Esophagus (tissue), 2 donors: ENCODE data around the gene FXYD2. TPM values are rescaled to one million over a fixed set of nuclear protein-coding genes. Genes with fewer than 3 reads are reported as not detected.
"Not testable (repeated sequence)": the region's sequence is repeated elsewhere in the genome, so short reads cannot be mapped to it uniquely, and the experiment has no call there.

Experiments used
- H3K27ac ChIP-seq, 2 donors: one replicate each; pipeline ENCODE4 v1.5.1; 2013; ENCODE audit warnings: low read depth in 2 of 2, mild to moderate bottlenecking in 2 of 2, inconsistent platforms in 1 of 2, low read length in 1 of 2, moderate library complexity in 1 of 2
- H3K27me3 ChIP-seq, 2 donors: one replicate each; pipeline ENCODE4 v1.6.1; 2013; ENCODE audit warnings: low read length in 2 of 2, control low read depth in 1 of 2, mild to moderate bottlenecking in 1 of 2; ENCODE audit not compliant: insufficient read depth in 2 of 2, control insufficient read depth in 1 of 2
- H3K36me3 ChIP-seq, 2 donors: one replicate each; pipeline ENCODE4 v1.6.1; 2013; ENCODE audit warnings: low read length in 1 of 2; ENCODE audit not compliant: control insufficient read depth in 2 of 2, insufficient read depth in 2 of 2
- H3K4me1 ChIP-seq, 2 donors: one replicate each; pipeline ENCODE4 v1.6.1; 2013; ENCODE audit warnings: low read length in 1 of 2; ENCODE audit not compliant: control insufficient read depth in 2 of 2, insufficient read depth in 2 of 2
- H3K4me3 ChIP-seq, 2 donors: one replicate each; pipeline ENCODE4 v1.5.1; 2013; ENCODE audit warnings: low read length in 2 of 2, mild to moderate bottlenecking in 2 of 2, low read depth in 1 of 2, moderate library complexity in 1 of 2
- H3K9me3 ChIP-seq, 2 donors: one replicate each; pipeline ENCODE4 v1.6.1; 2013; ENCODE audit warnings: mild to moderate bottlenecking in 2 of 2, low read depth in 1 of 2, low read length in 1 of 2, moderate library complexity in 1 of 2; ENCODE audit not compliant: control insufficient read depth in 2 of 2, insufficient read depth in 1 of 2
- WGBS, 2 donors: extraction: QIAGEN DNeasy Blood & Tissue Kit; methylation state at CpG; one replicate each; pipeline ENCODE4 v1.1.7; 2013; 5-methylcytosine and 5-hydroxymethylcytosine counted together
- polyA plus RNA-seq, 2 donors: library from polyadenylated mRNA; stranded (reverse); fragments of 200-250 nt; gene quantifications; one replicate each; pipeline ENCODE4 v1.2.3, GENCODE V29; 2013
- donor health status: healthy with polysubstance abuse.
- donor health status: Bipolar disorder and iron deficiency.

FXYD2 gene
- polyA plus RNA-seq, 2 donors: 0.75 to 1.0 TPM

GRCh38 chr11:117816846-117817367 is 7.6 kb downstream of the FXYD2 start:
- H3K36me3 ChIP-seq: no peaks in the 10 kb centered on the region
- 70 to 83% methylated on average over 5 of the region's 5 CpGs for WGBS, 2 donors
- no peak overlapping the region for H3K4me3 ChIP-seq
- H3K27ac ChIP-seq: peak overlapping the region; percentile 16 to 68
- no peaks in the 10 kb centered on the region for H3K9me3 ChIP-seq
- H3K27me3 ChIP-seq: no peaks in the 10 kb centered on the region
- H3K4me1 ChIP-seq: peaks cover 3 to 16% of the 10 kb centered on the region in 2 donors

GRCh38 chr11:117816151-117816741 is 8.3 kb downstream of the FXYD2 start:
- Histone ChIP-seq H3K9me3 (no peaks in the 10 kb centered on the region), H3K27ac (peak overlapping the region; percentile 34 to 68), H3K4me3 (no peak overlapping the region), H3K4me1 (peaks cover 3 to 16% of the 10 kb centered on the region in 2 donors), H3K36me3 (no peaks in the 10 kb centered on the region), H3K27me3 (no peaks in the 10 kb centered on the region)
- WGBS, 2 donors: 59 to 65% methylated on average over 20 of the region's 20 CpGs

- Histone ChIP-seq H3K36me3 (no peaks in the 10 kb centered on the region), H3K4me1 (peaks cover 3 to 16% of the 10 kb centered on the region in 2 donors)
- WGBS, 2 donors: 43 to 63% methylated on average over 7 of the region's 7 CpGs
Observed at GRCh38 chr11:117815262-117815803, 9.2 kb downstream of the FXYD2 start.

GRCh38 chr11:117814766-117815261 is 9.7 kb downstream of the FXYD2 start:
- Histone ChIP-seq H3K27ac (peak overlapping the region; percentile 68 to 69), H3K36me3 (no peaks in the 10 kb centered on the region), H3K4me3 (no peak overlapping the region), H3K9me3 (no peaks in the 10 kb centered on the region), H3K4me1 (peaks cover 3 to 16% of the 10 kb centered on the region in 2 donors), H3K27me3 (no peaks in the 10 kb centered on the region)
- 45 to 49% methylated on average over 14 of the region's 14 CpGs for WGBS, 2 donors

More at GRCh38 chr11:117815262-117815803, 9.2 kb downstream of the FXYD2 start:
- Histone ChIP-seq H3K27ac (peak overlapping the region; percentile 68 to 69), H3K9me3 (no peaks in the 10 kb centered on the region), H3K4me3 (no peak overlapping the region), H3K27me3 (no peaks in the 10 kb centered on the region)

GRCh38 chr11:117814204-117814765 is 10.3 kb downstream of the FXYD2 start:
- Histone ChIP-seq H3K4me1 (peaks cover 5 to 16% of the 10 kb centered on the region in 2 donors), H3K4me3 (no peak overlapping the region), H3K27ac (no peak overlapping the region), H3K27me3 (no peaks in the 10 kb centered on the region), H3K36me3 (no peaks in the 10 kb centered on the region), H3K9me3 (no peaks in the 10 kb centered on the region)
- 79 to 82% methylated on average over 7 of the region's 7 CpGs for WGBS, 2 donors

GRCh38 chr11:117810056-117810451 is 14.5 kb downstream of the FXYD2 start:
- H3K9me3 ChIP-seq, H3K27me3 ChIP-seq, H3K4me3 ChIP-seq, H3K4me1 ChIP-seq, H3K27ac ChIP-seq, H3K36me3 ChIP-seq: not testable (repeated sequence)
- 86 to 87% methylated on average over 12 of the region's 12 CpGs for WGBS, 2 donors

GRCh38 chr11:117809236-117810055 is 15.1 kb downstream of the FXYD2 start:
- no peaks in the 10 kb centered on the region for H3K27me3 ChIP-seq
- H3K4me3 ChIP-seq: no peak overlapping the region
- H3K9me3 ChIP-seq: no peaks in the 10 kb centered on the region
- peak overlapping the region; percentile 6 to 8 for H3K27ac ChIP-seq
- H3K4me1 ChIP-seq: peaks cover 3% of the 10 kb centered on the region in 2 donors
- no peaks in the 10 kb centered on the region for H3K36me3 ChIP-seq
- 27 to 34% methylated on average over 22 of the region's 22 CpGs for WGBS, 2 donors

- peak overlapping the region in 1 of 2 donors; percentile 8 for H3K27ac ChIP-seq
- H3K4me1 ChIP-seq: peaks cover 0 to 3% of the 10 kb centered on the region in 2 donors
- no peaks in the 10 kb centered on the region for H3K36me3 ChIP-seq
- H3K9me3 ChIP-seq: no peaks in the 10 kb centered on the region
- H3K27me3 ChIP-seq: no peaks in the 10 kb centered on the region
- no peak overlapping the region for H3K4me3 ChIP-seq
- WGBS, 2 donors: 48 to 56% methylated on average over 12 of the region's 12 CpGs
Observed at GRCh38 chr11:117808784-117809183, 15.8 kb downstream of the FXYD2 start.
